Body of pancreas (tissue), 4 donors: ENCODE results near the gene BMERB1.

Experiments used
- CTCF ChIP-seq, 7 experiments: fragments of 450-650 bp in 4 of 7; fragments of 200-600 bp in 3 of 7; sonication (generic) in 3 of 7; IDR thresholded peaks; one replicate each; pipeline ENCODE4 v1.5.1; 2016 to 2019; ENCODE audit warnings: antibody characterized with exemption in 7 of 7
- POLR2A ChIP-seq, 3 donors: fragments of 450-650 bp; IDR thresholded peaks; one replicate each; pipeline ENCODE4 v1.6.1; 2016; ENCODE audit warnings: antibody characterized with exemption in 3 of 3, mild to moderate bottlenecking in 2 of 3

- TF ChIP-seq CTCF (IDR thresholded peaks at IDR 0.05) (no peak), POLR2A (IDR thresholded peaks at IDR 0.05) (no peak)
These were observed 90.6 kb downstream of the BMERB1 start for GRCh38 chr16:15524966-15525365.
